GM23248 (cell line): ENCODE measurements around the gene STH. TPM values are rescaled to one million over a fixed set of nuclear protein-coding genes. Genes with fewer than 3 reads are reported as not detected.
A peak's percentile ranks its signal among the peaks of the same experiment; 100 is the strongest.

Experiments used
- DNase-seq: peaks from one replicate; pipeline ENCODE4 v3.0.0-alpha.2; 2015
- H2AFZ ChIP-seq: fragments of 200-600 bp; sonication (generic); 2 replicates; pipeline ENCODE4 v1.6.1; 2016; ENCODE audit warnings: antibody characterized with exemption
- H3F3A ChIP-seq: fragments of 200-600 bp; sonication (generic); 2 replicates; pipeline ENCODE4 v1.6.1; 2016; ENCODE audit warnings: mild to moderate bottlenecking, antibody characterized with exemption, mixed run types; ENCODE audit not compliant: insufficient read depth
- H3K27ac ChIP-seq: fragments of 200-600 bp; sonication (generic); 2 replicates; pipeline ENCODE4 v1.5.1; 2016; ENCODE audit warnings: mild to moderate bottlenecking
- H3K27me3 ChIP-seq: fragments of 200-600 bp; sonication (generic); replicated peaks from 2 replicates; pipeline ENCODE4 v1.6.1; 2016; ENCODE audit warnings: mild to moderate bottlenecking; ENCODE audit not compliant: insufficient read depth
- H3K36me3 ChIP-seq: fragments of 200-600 bp; sonication (generic); 2 replicates; pipeline ENCODE4 v1.6.1; 2016; ENCODE audit warnings: low read depth, mild to moderate bottlenecking
- H3K4me1 ChIP-seq: fragments of 200-600 bp; sonication (generic); 2 replicates; pipeline ENCODE4 v1.6.1; 2016; ENCODE audit warnings: mild to moderate bottlenecking; ENCODE audit not compliant: insufficient read depth
- H3K4me2 ChIP-seq: fragments of 200-600 bp; sonication (generic); one replicate; pipeline ENCODE4 v1.6.1; 2016; ENCODE audit warnings: mild to moderate bottlenecking; ENCODE audit not compliant: unreplicated experiment
- H3K4me3 ChIP-seq: fragments of 200-600 bp; sonication (generic); 2 replicates; pipeline ENCODE4 v1.5.1; 2016; ENCODE audit warnings: mild to moderate bottlenecking
- H3K79me2 ChIP-seq: fragments of 200-600 bp; sonication (generic); 2 replicates; pipeline ENCODE4 v1.6.1; 2016; ENCODE audit warnings: mild to moderate bottlenecking; ENCODE audit not compliant: insufficient read depth
- H3K9ac ChIP-seq: fragments of 200-600 bp; sonication (generic); 2 replicates; pipeline ENCODE4 v1.6.1; 2016; ENCODE audit warnings: mild to moderate bottlenecking
- H3K9me2 ChIP-seq: fragments of 200-600 bp; sonication (generic); 2 replicates; pipeline ENCODE4 v1.6.1; 2016; ENCODE audit warnings: mixed run types, mild to moderate bottlenecking, moderate library complexity; ENCODE audit not compliant: insufficient read depth
- H3K9me3 ChIP-seq: fragments of 200-600 bp; sonication (generic); one replicate; pipeline ENCODE4 v1.6.1; 2017; ENCODE audit warnings: low read depth
- H4K20me1 ChIP-seq: fragments of 200-600 bp; sonication (generic); 2 replicates; pipeline ENCODE4 v1.6.0; 2016; ENCODE audit not compliant: insufficient read depth
- EZH2 ChIP-seq: fragments of 200-600 bp; sonication (generic); IDR thresholded peaks from 2 replicates; pipeline ENCODE4 v1.6.1; 2018; ENCODE audit warnings: antibody characterized with exemption, mild to moderate bottlenecking; ENCODE audit not compliant: insufficient read depth, poor library complexity, severe bottlenecking
- EZH2phosphoT487 ChIP-seq: fragments of 200-600 bp; sonication (generic); IDR thresholded peaks from 2 replicates; pipeline ENCODE4 v1.6.1; 2018; ENCODE audit warnings: antibody characterized with exemption, moderate library complexity, mild to moderate bottlenecking, low read depth; ENCODE audit not compliant: insufficient read depth
- whole genome bisulfite sequencing, 2 experiments: methylation state at CpG; one replicate each; pipeline ENCODE4 v1.1.6; 2015 to 2017; ENCODE audit warnings: low lambda C conversion rate in 2 of 2, low coverage in 1 of 2; ENCODE audit errors: missing lambda C conversion rate in 2 of 2; 5-methylcytosine and 5-hydroxymethylcytosine counted together
- in situ Hi-C: fragments of 300-500 bp; cut with MboI; formaldehyde crosslinking; loops from 2 replicates; pipeline ENCODE4 v1.15.0; 2020
- polyA plus RNA-seq: library from polyadenylated mRNA; unstranded; fragments of >200 nt; fragmentation: Nextera tagmentation; extraction: Ambion mirVana; gene quantifications from 2 replicates; pipeline ENCODE4 v1.2.1, GENCODE V29; 2016
- total RNA-seq: library from RNA; depleted of rRNA; stranded (reverse); fragments of >200 nt; shearing (Covaris generic); gene quantifications from 2 replicates; pipeline ENCODE4 v1.2.3, GENCODE V29; 2014

The STH gene
- total and polyA plus RNA-seq, 2 experiments from 2014 or later, result not detected

- Histone ChIP-seq H3K9me3 (no peaks in the 10 kb centered on the region), H3K36me3 (no peaks in the 10 kb centered on the region), H3K79me2 (no peaks in the 10 kb centered on the region), H2AFZ (no peak overlapping the region), H3K4me3 (no peak overlapping the region), H3K9me2 (no peaks in the 10 kb centered on the region), H3K4me1 (peaks cover 5% of the 10 kb centered on the region; the same call in 1 of the 2 replicates), H3K9ac (no peak overlapping the region), H3K27me3 (0 out of 2 replicates have a peak, but pooled peaks cover 15% of the 10 kb centered on the region), H3K4me2 (no peak overlapping the region), H3K27ac (no peak overlapping the region), H4K20me1 (no peaks in the 10 kb centered on the region), H3F3A (no peaks in the 10 kb centered on the region)
- 62 to 67% methylated on average over 6 of the region's 6 CpGs for whole genome bisulfite sequencing, 2 experiments
- DNase-seq, result no peak
- in situ Hi-C loops, result no loop called here
- no peak for TF ChIP-seq EZH2phosphoT487
- no peak for TF ChIP-seq EZH2
These were observed 47.1 kb upstream of the STH start for GRCh38 chr17:45951941-45952340.

- no peak for DNase-seq
- H4K20me1 ChIP-seq, result no peaks in the 10 kb centered on the region
- no peaks in the 10 kb centered on the region for H3F3A ChIP-seq
- peaks cover 16% of the 10 kb centered on the region; the same call in 1 of the 2 replicates for H3K27me3 ChIP-seq
- TF ChIP-seq EZH2phosphoT487 (no peak), EZH2 (no peak)
- H3K4me2 ChIP-seq, result no peak overlapping the region
- H3K9ac ChIP-seq, result no peak overlapping the region
- H3K4me3 ChIP-seq, result no peak overlapping the region
- no peaks in the 10 kb centered on the region for H3K79me2 ChIP-seq
- peaks cover 5% of the 10 kb centered on the region; the same call in 1 of the 2 replicates for H3K4me1 ChIP-seq
- in situ Hi-C loops, result no loop called here
- 90 to 91% methylated on average over 6 of the region's 6 CpGs for WGBS, 2 experiments
- no peaks in the 10 kb centered on the region for H3K9me2 ChIP-seq
- no peaks in the 10 kb centered on the region for H3K36me3 ChIP-seq
- no peak overlapping the region for H2AFZ ChIP-seq
- no peak overlapping the region for H3K27ac ChIP-seq
- no peaks in the 10 kb centered on the region for H3K9me3 ChIP-seq
These were observed 46.2 kb upstream of the STH start for GRCh38 chr17:45952814-45953320.

DNA sequence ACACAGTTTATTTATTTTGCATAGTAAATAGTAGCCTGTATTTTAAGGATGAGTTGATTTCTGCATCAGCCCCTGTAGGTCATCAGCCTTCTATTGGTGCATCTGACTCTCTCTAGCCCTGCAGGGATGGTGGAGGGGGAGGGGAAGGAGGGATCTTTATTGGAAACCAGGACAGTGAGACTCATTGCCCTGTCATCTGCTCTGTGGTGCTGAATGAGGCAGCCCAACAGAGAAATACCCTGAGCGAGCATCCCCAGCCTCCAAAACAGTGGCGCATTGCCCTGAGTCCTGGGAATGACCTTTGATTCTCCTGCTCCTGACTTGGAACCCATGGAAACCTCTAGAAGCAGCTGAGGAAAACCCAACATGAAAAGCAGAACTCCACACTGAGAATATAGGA, 45.5 kb upstream of the STH start:
- H2AFZ ChIP-seq, result no peak overlapping the region
- H3K27ac ChIP-seq, result no peak overlapping the region
- H3K9ac ChIP-seq, result no peak overlapping the region
- no peaks in the 10 kb centered on the region for H3F3A ChIP-seq
- 50 to 64% methylated on average over 2 of the region's 2 CpGs for WGBS, 2 experiments
- in situ Hi-C loops, result no loop called here
- H3K4me1 ChIP-seq, result peaks cover 2% of the 10 kb centered on the region; the same call in 1 of the 2 replicates
- H3K27me3 ChIP-seq, result peaks cover 21% of the 10 kb centered on the region; the same call in 1 of the 2 replicates
- no peaks in the 10 kb centered on the region for H3K36me3 ChIP-seq
- no peak overlapping the region for H3K4me3 ChIP-seq
- peak; percentile 18 for DNase-seq
- H3K9me2 ChIP-seq, result no peaks in the 10 kb centered on the region
- H4K20me1 ChIP-seq, result no peaks in the 10 kb centered on the region
- TF ChIP-seq EZH2phosphoT487 (no peak), EZH2 (no peak)
- no peaks in the 10 kb centered on the region for H3K9me3 ChIP-seq
- H3K4me2 ChIP-seq, result no peak overlapping the region
- H3K79me2 ChIP-seq, result no peaks in the 10 kb centered on the region

- whole genome bisulfite sequencing, 2 experiments, result 61 to 63% methylated on average over 11 of the region's 11 CpGs
- Histone ChIP-seq H4K20me1 (no peaks in the 10 kb centered on the region), H3K36me3 (no peaks in the 10 kb centered on the region), H2AFZ (no peak overlapping the region), H3K4me1 (no peaks in the 10 kb centered on the region), H3K9me3 (no peaks in the 10 kb centered on the region), H3K4me2 (no peak overlapping the region), H3K9me2 (no peaks in the 10 kb centered on the region), H3F3A (no peaks in the 10 kb centered on the region), H3K4me3 (no peak overlapping the region), H3K27me3 (peaks cover 21% of the 10 kb centered on the region; the same call in 1 of the 2 replicates), H3K9ac (no peak overlapping the region), H3K79me2 (no peaks in the 10 kb centered on the region), H3K27ac (no peak overlapping the region)
- DNase-seq, result peak; percentile 12
- TF ChIP-seq EZH2 (no peak), EZH2phosphoT487 (no peak)
- in situ Hi-C loops, result no loop called here
These were observed 44.1 kb upstream of the STH start for GRCh38 chr17:45954914-45955313.

GRCh38 chr17:45955326-45955725, 43.7 kb upstream of the STH start:
- DNase-seq, result no peak
- TF ChIP-seq EZH2phosphoT487 (no peak), EZH2 (no peak)
- Histone ChIP-seq H3K79me2 (no peaks in the 10 kb centered on the region), H3K27me3 (peaks cover 21% of the 10 kb centered on the region; the same call in 1 of the 2 replicates), H4K20me1 (no peaks in the 10 kb centered on the region), H3K9ac (no peak overlapping the region), H3K9me3 (no peaks in the 10 kb centered on the region), H2AFZ (no peak overlapping the region), H3F3A (no peaks in the 10 kb centered on the region), H3K27ac (no peak overlapping the region), H3K36me3 (no peaks in the 10 kb centered on the region), H3K4me3 (no peak overlapping the region), H3K4me2 (no peak overlapping the region), H3K9me2 (no peaks in the 10 kb centered on the region), H3K4me1 (no peaks in the 10 kb centered on the region)
- WGBS, 2 experiments, result 75 to 85% methylated on average over 10 of the region's 10 CpGs
- in situ Hi-C loops, result no loop called here
